Kidney (tissue), 14 donors: ENCODE results near the gene AGBL3. TPM values are rescaled to one million over a fixed set of nuclear protein-coding genes. Genes with fewer than 3 reads are reported as not detected.
"Not testable (repeated sequence)": the region's sequence is repeated elsewhere in the genome, so short reads cannot be mapped to it uniquely, and the experiment has no call there.

Experiments used
- DNase-seq, 5 donors: peaks; one replicate each; pipeline ENCODE4 v3.0.0-alpha.2; 2013 to 2020
- FAIRE-seq: peaks from 2 replicates; lab custom pipeline; 2012; peaks lifted over from hg19 to GRCh38; lab: Jason Lieb, UNC
- H3K27ac ChIP-seq, 2 donors: one replicate each; pipeline ENCODE4 v1.7.0; 2013; ENCODE audit warnings: low read depth in 2 of 2, low read length in 2 of 2, inconsistent platforms in 1 of 2
- H3K27me3 ChIP-seq: one replicate; pipeline ENCODE4 v1.7.1; 2013; ENCODE audit warnings: low read length, inconsistent platforms; ENCODE audit not compliant: control insufficient read depth, insufficient read depth
- H3K36me3 ChIP-seq, 3 donors: one replicate each; pipeline versions ENCODE4 v1.7.0 to v1.7.1; 2013; ENCODE audit warnings: low read length in 3 of 3, control low read depth in 1 of 3, inconsistent platforms in 1 of 3; ENCODE audit not compliant: insufficient read depth in 3 of 3, control insufficient read depth in 2 of 3
- H3K4me1 ChIP-seq, 3 donors: one replicate each; pipeline versions ENCODE4 v1.7.0 to v1.7.1; 2013; ENCODE audit warnings: low read length in 3 of 3, inconsistent platforms in 1 of 3, low read depth in 1 of 3; ENCODE audit not compliant: control insufficient read depth in 2 of 3, insufficient read depth in 2 of 3
- H3K4me3 ChIP-seq, 3 donors: one replicate each; pipeline versions ENCODE4 v1.7.0 to v1.8.1; 2013; ENCODE audit warnings: low read length in 3 of 3, control low read depth in 1 of 3, inconsistent platforms in 1 of 3
- H3K9ac ChIP-seq, 3 donors: one replicate each; pipeline versions ENCODE4 v1.7.0 to v1.7.1; 2013; ENCODE audit warnings: low read length in 3 of 3, control low read depth in 1 of 3, inconsistent platforms in 1 of 3
- H3K9me3 ChIP-seq, 3 donors: one replicate each; pipeline versions ENCODE4 v1.7.0 to v1.7.1; 2013; ENCODE audit warnings: low read length in 3 of 3, control low read depth in 1 of 3, inconsistent platforms in 1 of 3; ENCODE audit not compliant: control insufficient read depth in 2 of 3, insufficient read depth in 1 of 3
- intact Hi-C: fragments of 100-400 bp; cut with DNase I; formaldehyde crosslinking; loops from one replicate; pipeline ENCODE4 v1.11.1; 2022
- polyA plus RNA-seq: library from polyadenylated mRNA; stranded (reverse); fragments of 350-450 nt; fragmentation: Illumina TruSeq; extraction: RNeasy Lipid Tissue Mini Kit (QIAGEN cat#74804); gene quantifications from one replicate; pipeline ENCODE4 v1.2.3, GENCODE V29; 2014; ENCODE audit warnings: low read depth, low replicate concordance; ENCODE audit not compliant: insufficient read depth
- total RNA-seq: library from RNA; stranded (reverse); fragmentation: NEBNext Ultra II Directional; extraction: Animal tissue kit (Norgen Biotek cat#: 25700); gene quantifications from one replicate; pipeline ENCODE4 v1.2.1, GENCODE V29; 2021
- TF ChIP-seq, protein P1 (sequence below): IDR thresholded peaks from 3 replicates; pipeline ENCODE4 v1.5.1; 2012; ENCODE audit warnings: mild to moderate bottlenecking, moderate library complexity, borderline replicate concordance; ENCODE audit not compliant: insufficient read depth; ENCODE audit errors: extremely low read depth
- donor health status: control.
- donor health status: control.
- donor health status: control.
- donor health status: control.
- donor health status: control.
- donor health status: DM: yes; HTN: yes; CAD: no.
- donor health status: Normal renal cell carcinoma (clear cell type).

The AGBL3 gene
- total and polyA plus RNA-seq, 2 donors from 2014 or later, result 2.1 to 7.6 TPM

GRCh38 chr7:134962270-134962780, 24.0 kb upstream of the AGBL3 start:
- H3K9me3 ChIP-seq, result no peaks in the 10 kb centered on the region
- H3K36me3 ChIP-seq, result peaks cover 0 to 64% (median 5%) of the 10 kb centered on the region in 3 donors
- H3K4me3 ChIP-seq, result no peak overlapping the region
- no peak for DNase-seq
- no peak overlapping the region for H3K27ac ChIP-seq
- no peak overlapping the region for H3K9ac ChIP-seq
- H3K27me3 ChIP-seq, result no peaks in the 10 kb centered on the region
- no peaks in the 10 kb centered on the region for H3K4me1 ChIP-seq
- no peak for FAIRE-seq
- TF ChIP-seq, protein P1, sequence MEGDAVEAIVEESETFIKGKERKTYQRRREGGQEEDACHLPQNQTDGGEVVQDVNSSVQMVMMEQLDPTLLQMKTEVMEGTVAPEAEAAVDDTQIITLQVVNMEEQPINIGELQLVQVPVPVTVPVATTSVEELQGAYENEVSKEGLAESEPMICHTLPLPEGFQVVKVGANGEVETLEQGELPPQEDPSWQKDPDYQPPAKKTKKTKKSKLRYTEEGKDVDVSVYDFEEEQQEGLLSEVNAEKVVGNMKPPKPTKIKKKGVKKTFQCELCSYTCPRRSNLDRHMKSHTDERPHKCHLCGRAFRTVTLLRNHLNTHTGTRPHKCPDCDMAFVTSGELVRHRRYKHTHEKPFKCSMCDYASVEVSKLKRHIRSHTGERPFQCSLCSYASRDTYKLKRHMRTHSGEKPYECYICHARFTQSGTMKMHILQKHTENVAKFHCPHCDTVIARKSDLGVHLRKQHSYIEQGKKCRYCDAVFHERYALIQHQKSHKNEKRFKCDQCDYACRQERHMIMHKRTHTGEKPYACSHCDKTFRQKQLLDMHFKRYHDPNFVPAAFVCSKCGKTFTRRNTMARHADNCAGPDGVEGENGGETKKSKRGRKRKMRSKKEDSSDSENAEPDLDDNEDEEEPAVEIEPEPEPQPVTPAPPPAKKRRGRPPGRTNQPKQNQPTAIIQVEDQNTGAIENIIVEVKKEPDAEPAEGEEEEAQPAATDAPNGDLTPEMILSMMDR, result no peak
- intact Hi-C loops, result no loop called here

DNA sequence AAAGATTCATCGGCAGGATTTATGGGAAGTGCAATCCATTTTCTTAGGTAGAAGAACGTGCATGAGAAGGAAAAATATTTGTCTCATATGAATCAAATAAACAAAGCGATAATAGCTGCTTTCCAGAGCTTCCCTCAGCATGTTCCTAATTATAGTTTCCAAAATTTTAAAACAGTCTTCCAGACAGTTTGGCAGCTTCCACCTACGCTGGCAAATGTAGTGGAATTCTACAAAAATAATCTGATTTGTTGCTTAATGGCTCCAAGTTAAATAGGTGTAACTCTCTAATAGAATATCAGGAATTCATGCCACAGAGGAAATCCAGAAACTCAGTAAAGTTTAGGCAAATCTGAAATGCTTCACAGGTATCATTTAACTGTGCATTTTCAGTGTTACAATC, 23.3 kb upstream of the AGBL3 start:
- H3K27ac ChIP-seq, result no peak overlapping the region
- no peak overlapping the region for H3K4me3 ChIP-seq
- FAIRE-seq (no peak), DNase-seq (no peak)
- H3K4me1 ChIP-seq, result no peaks in the 10 kb centered on the region
- intact Hi-C loops, result no loop called here
- H3K36me3 ChIP-seq, result peaks cover 0 to 66% (median 5%) of the 10 kb centered on the region in 3 donors
- TF ChIP-seq, protein P1, result no peak
- no peaks in the 10 kb centered on the region for H3K27me3 ChIP-seq
- no peak overlapping the region for H3K9ac ChIP-seq
- no peaks in the 10 kb centered on the region for H3K9me3 ChIP-seq

GRCh38 chr7:134966691-134967090, 19.6 kb upstream of the AGBL3 start:
- H3K4me3 ChIP-seq, result no peak overlapping the region
- intact Hi-C loops, result no loop called here
- no peak for FAIRE-seq
- H3K36me3 ChIP-seq, result peaks cover 3 to 43% (median 5%) of the 10 kb centered on the region in 3 donors
- DNase-seq, result peak in 1 of 5 donors; percentile 37
- no peaks in the 10 kb centered on the region for H3K27me3 ChIP-seq
- TF ChIP-seq, protein P1, result no peak
- H3K9ac ChIP-seq, result no peak overlapping the region
- no peaks in the 10 kb centered on the region for H3K4me1 ChIP-seq
- H3K9me3 ChIP-seq, result no peaks in the 10 kb centered on the region
- no peak overlapping the region for H3K27ac ChIP-seq

GRCh38 chr7:134968110-134968509, 18.2 kb upstream of the AGBL3 start:
- no peak for DNase-seq
- H3K27ac ChIP-seq, result no peak overlapping the region
- H3K9me3 ChIP-seq, result no peaks in the 10 kb centered on the region
- no peak for FAIRE-seq
- no peak overlapping the region for H3K9ac ChIP-seq
- intact Hi-C loops, result no loop called here
- H3K36me3 ChIP-seq, result peaks cover 3 to 37% (median 3%) of the 10 kb centered on the region in 3 donors
- no peaks in the 10 kb centered on the region for H3K27me3 ChIP-seq
- TF ChIP-seq, protein P1, result no peak
- H3K4me1 ChIP-seq, result no peaks in the 10 kb centered on the region
- no peak overlapping the region for H3K4me3 ChIP-seq

GRCh38 chr7:134981645-134982044, 4.7 kb upstream of the AGBL3 start:
- H3K4me3 ChIP-seq, H3K36me3 ChIP-seq, intact Hi-C loops, H3K9me3 ChIP-seq, DNase-seq, H3K27ac ChIP-seq, H3K9ac ChIP-seq, H3K27me3 ChIP-seq, H3K4me1 ChIP-seq, FAIRE-seq: not testable (repeated sequence)
